CD14-positive monocyte (primary cell): ENCODE data around the gene DPCD. TPM values are rescaled to one million over a fixed set of nuclear protein-coding genes. Genes with fewer than 3 reads are reported as not detected.
A peak's percentile ranks its signal among the peaks of the same experiment; 100 is the strongest.

Source experiments
- DNase-seq, 3 donors: peaks; one replicate each; pipeline ENCODE4 v3.0.0-alpha.2; 2011 to 2022
- H2AFZ ChIP-seq: 2 replicates; pipeline ENCODE4 v1.6.0; 2012; ENCODE audit warnings: mild to moderate bottlenecking, low read depth, low read length, inconsistent platforms; ENCODE audit not compliant: insufficient read depth, poor library complexity, severe bottlenecking
- H3K27ac ChIP-seq, 2 donors: 1 replicate in 1 of 2; 2 replicates in 1 of 2; pipeline ENCODE4 v1.5.1; 2012 to 2013; ENCODE audit warnings: low read length in 2 of 2, control low read depth in 1 of 2, inconsistent platforms in 1 of 2, low read depth in 1 of 2, mild to moderate bottlenecking in 1 of 2
- H3K27me3 ChIP-seq, 2 donors: one replicate each; pipeline versions ENCODE4 v1.6.0 to v1.6.1; 2011 to 2013; ENCODE audit warnings: low read length in 2 of 2; ENCODE audit not compliant: control insufficient read depth in 2 of 2, insufficient read depth in 2 of 2
- H3K36me3 ChIP-seq, 2 donors: replicated peaks in 1 of 2; 1 replicate in 1 of 2; 2 replicates in 1 of 2; pipeline versions ENCODE4 v1.5.1 to v1.6.1; 2012 to 2013; ENCODE audit warnings: low read length in 2 of 2, control low read depth in 1 of 2, inconsistent platforms in 1 of 2, mild to moderate bottlenecking in 1 of 2; ENCODE audit not compliant: insufficient read depth in 2 of 2, control insufficient read depth in 1 of 2
- H3K4me1 ChIP-seq, 2 donors: 1 replicate in 1 of 2; 2 replicates in 1 of 2; pipeline versions ENCODE4 v1.5.1 to v1.6.1; 2012 to 2013; ENCODE audit warnings: low read length in 2 of 2, control low read depth in 1 of 2, inconsistent platforms in 1 of 2, mild to moderate bottlenecking in 1 of 2, moderate library complexity in 1 of 2; ENCODE audit not compliant: insufficient read depth in 2 of 2, control insufficient read depth in 1 of 2
- H3K4me2 ChIP-seq: replicated peaks from 2 replicates; pipeline ENCODE3; 2012; ENCODE audit warnings: low read length, moderate library complexity, mild to moderate bottlenecking; ENCODE audit not compliant: poor library complexity, severe bottlenecking; ENCODE audit errors: extremely low read depth
- H3K4me3 ChIP-seq, 3 experiments: fragments of 200-600 bp in 1 of 3; sonication (generic) in 1 of 3; replicated peaks in 1 of 3; 1 replicate in 2 of 3; 2 replicates in 1 of 3; pipeline ENCODE4 v1.5.1; 2011 to 2013; ENCODE audit warnings: low read length in 3 of 3, mild to moderate bottlenecking in 3 of 3, control low read depth in 2 of 3, low read depth in 2 of 3, inconsistent platforms in 1 of 3, moderate library complexity in 1 of 3
- H3K79me2 ChIP-seq: 2 replicates; pipeline ENCODE4 v1.6.0; 2012; ENCODE audit warnings: mild to moderate bottlenecking, control low read depth, inconsistent platforms, low read length, moderate library complexity; ENCODE audit not compliant: insufficient read depth
- H3K9ac ChIP-seq: 2 replicates; pipeline ENCODE4 v1.6.0; 2017; ENCODE audit warnings: low read length, mild to moderate bottlenecking; ENCODE audit not compliant: insufficient read depth, poor library complexity, severe bottlenecking
- H3K9me3 ChIP-seq, 2 donors: replicated peaks in 1 of 2; 1 replicate in 1 of 2; 2 replicates in 1 of 2; pipeline versions ENCODE4 v1.5.1 to v1.6.1; 2012 to 2013; ENCODE audit warnings: low read length in 2 of 2, control low read depth in 1 of 2; ENCODE audit not compliant: control insufficient read depth in 1 of 2, insufficient read depth in 1 of 2
- H4K20me1 ChIP-seq: 2 replicates; pipeline ENCODE4 v1.6.0; 2012; ENCODE audit warnings: mild to moderate bottlenecking, low read length, control low read depth, moderate library complexity; ENCODE audit not compliant: insufficient read depth
- H3K27ac Mint-ChIP-seq, 7 donors: one replicate each; pipeline ENCODE4 v1.8.0; 2020; ENCODE audit warnings: mild to moderate bottlenecking in 7 of 7, mixed read lengths in 7 of 7, moderate library complexity in 6 of 7, inconsistent platforms in 2 of 7
- H3K27me3 Mint-ChIP-seq, 3 donors: one replicate each; pipeline ENCODE4 v1.8.0; 2021 to 2022; ENCODE audit warnings: low read depth in 3 of 3, mild to moderate bottlenecking in 3 of 3, mixed read lengths in 3 of 3, moderate library complexity in 3 of 3, inconsistent platforms in 1 of 3
- H3K36me3 Mint-ChIP-seq, 2 donors: one replicate each; pipeline ENCODE4 v1.8.0; 2020; ENCODE audit warnings: mixed read lengths in 2 of 2, inconsistent platforms in 1 of 2, mild to moderate bottlenecking in 1 of 2
- H3K4me1 Mint-ChIP-seq: one replicate; pipeline ENCODE4 v1.8.0; 2020; ENCODE audit warnings: mild to moderate bottlenecking, mixed read lengths
- H3K4me3 Mint-ChIP-seq, 2 donors: one replicate each; pipeline ENCODE4 v1.8.0; 2020; ENCODE audit warnings: mild to moderate bottlenecking in 2 of 2, mixed read lengths in 2 of 2, moderate library complexity in 1 of 2
- H3K9me3 Mint-ChIP-seq, 7 donors: one replicate each; pipeline ENCODE4 v1.8.0; 2020 to 2022; ENCODE audit warnings: mixed read lengths in 7 of 7, mild to moderate bottlenecking in 6 of 7, moderate library complexity in 6 of 7, inconsistent platforms in 2 of 7
- WGBS: methylation state at CpG from one replicate; pipeline ENCODE4 v1.1.5; 2013; ENCODE audit warnings: missing lambda C conversion rate; ENCODE audit not compliant: insufficient coverage; 5-methylcytosine and 5-hydroxymethylcytosine counted together
- intact Hi-C, 2 donors: fragments of 100-400 bp; cut with micrococcal nuclease; formaldehyde crosslinking; loops; one replicate each; pipeline versions ENCODE4 v1.15.0 to v1.15.1; 2023
- polyA plus RNA-seq, 3 donors: library from polyadenylated mRNA; depleted of rRNA in 1 of 3; unstranded in 2 of 3; stranded (reverse) in 1 of 3; fragments of 300-500 nt in 2 of 3; fragments of >200 nt in 1 of 3; fragmentation: Illumina TruSeq in 2 of 3; gene quantifications; 1 replicate in 2 of 3; 2 replicates in 1 of 3; pipeline ENCODE4 v1.2.3, GENCODE V29; 2012 to 2021
- TF ChIP-seq, protein P1 (sequence below): fragments of 200-600 bp; IDR thresholded peaks from one replicate; pipeline ENCODE4 v1.8.0; 2022; ENCODE audit warnings: antibody characterized with exemption, mild to moderate bottlenecking

The DPCD gene
- polyA plus RNA-seq, 3 donors: 8.6 to 17.0 (median 9.0) TPM

DNA sequence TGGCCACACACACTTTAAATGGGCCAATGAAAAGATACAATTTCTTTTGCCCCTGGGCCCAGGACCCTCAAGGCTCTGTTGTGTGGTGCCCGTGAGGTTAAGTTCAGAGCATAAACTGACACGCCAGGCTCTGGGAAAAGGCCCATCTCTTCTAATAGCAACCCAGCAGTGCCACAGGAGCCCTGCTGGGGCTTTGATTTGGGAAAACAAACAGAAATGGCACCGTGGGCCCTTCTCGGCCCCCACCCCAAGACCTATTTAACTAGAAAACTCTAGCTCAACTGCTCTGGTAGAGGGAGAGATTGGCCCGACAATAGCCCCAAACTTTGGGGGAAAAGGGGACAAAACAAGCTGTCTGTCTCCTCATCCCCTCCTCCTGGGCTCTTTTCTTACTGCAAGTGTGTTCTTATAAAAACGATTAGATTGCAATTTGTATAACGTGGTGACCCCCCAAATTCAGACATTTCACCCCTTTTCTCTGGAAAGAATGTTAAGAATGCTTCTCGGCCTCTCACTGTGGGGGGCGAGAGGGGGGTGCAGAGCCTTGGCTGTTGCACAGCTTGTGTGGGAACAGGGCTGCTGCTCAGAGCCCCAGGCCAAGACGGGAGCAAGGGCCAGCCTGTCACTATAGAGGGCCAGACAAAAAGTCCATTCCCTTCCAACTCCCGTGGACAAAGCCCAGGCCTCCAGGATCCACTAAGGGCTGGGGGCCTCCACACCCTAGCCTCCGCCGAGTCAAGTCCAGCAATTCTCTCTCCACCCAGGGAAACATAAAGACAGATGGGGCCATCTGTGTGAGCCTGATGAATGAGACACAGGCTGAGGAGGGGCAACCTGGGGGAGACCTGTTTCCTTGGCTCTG is 26.8 kb downstream of the DPCD start:
- DNase-seq: no peak
- H3K79me2 ChIP-seq: no peaks in the 10 kb centered on the region
- H3K9me3 ChIP-seq: no peaks in the 10 kb centered on the region
- H3K4me2 ChIP-seq: no peak overlapping the region
- peaks cover 26 to 74% of the 10 kb centered on the region in 2 donors for H3K36me3 ChIP-seq
- H3K4me1 Mint-ChIP-seq: peaks cover 38% of the 10 kb centered on the region
- H3K27ac Mint-ChIP-seq: peak overlapping the region in 1 of 7 donors; percentile 55
- peaks cover 44 to 63% of the 10 kb centered on the region in 2 donors for H3K36me3 Mint-ChIP-seq
- peaks cover 26 to 27% of the 10 kb centered on the region in 2 donors for H3K4me1 ChIP-seq
- peaks cover 0 to 3% (median 1%) of the 10 kb centered on the region in 3 donors for H3K27me3 Mint-ChIP-seq
- H4K20me1 ChIP-seq: peaks cover 27% of the 10 kb centered on the region
- H3K27ac ChIP-seq: no peak overlapping the region
- no peaks in the 10 kb centered on the region for H3K27me3 ChIP-seq
- no peak overlapping the region for H3K9ac ChIP-seq
- H3K4me3 Mint-ChIP-seq: no peak overlapping the region
- no peak overlapping the region for H3K4me3 ChIP-seq
- no peaks in the 10 kb centered on the region for H3K9me3 Mint-ChIP-seq
- WGBS: 96% methylated on average over 4 of the region's 13 CpGs
- no peak overlapping the region for H2AFZ ChIP-seq
- TF ChIP-seq, protein P1, sequence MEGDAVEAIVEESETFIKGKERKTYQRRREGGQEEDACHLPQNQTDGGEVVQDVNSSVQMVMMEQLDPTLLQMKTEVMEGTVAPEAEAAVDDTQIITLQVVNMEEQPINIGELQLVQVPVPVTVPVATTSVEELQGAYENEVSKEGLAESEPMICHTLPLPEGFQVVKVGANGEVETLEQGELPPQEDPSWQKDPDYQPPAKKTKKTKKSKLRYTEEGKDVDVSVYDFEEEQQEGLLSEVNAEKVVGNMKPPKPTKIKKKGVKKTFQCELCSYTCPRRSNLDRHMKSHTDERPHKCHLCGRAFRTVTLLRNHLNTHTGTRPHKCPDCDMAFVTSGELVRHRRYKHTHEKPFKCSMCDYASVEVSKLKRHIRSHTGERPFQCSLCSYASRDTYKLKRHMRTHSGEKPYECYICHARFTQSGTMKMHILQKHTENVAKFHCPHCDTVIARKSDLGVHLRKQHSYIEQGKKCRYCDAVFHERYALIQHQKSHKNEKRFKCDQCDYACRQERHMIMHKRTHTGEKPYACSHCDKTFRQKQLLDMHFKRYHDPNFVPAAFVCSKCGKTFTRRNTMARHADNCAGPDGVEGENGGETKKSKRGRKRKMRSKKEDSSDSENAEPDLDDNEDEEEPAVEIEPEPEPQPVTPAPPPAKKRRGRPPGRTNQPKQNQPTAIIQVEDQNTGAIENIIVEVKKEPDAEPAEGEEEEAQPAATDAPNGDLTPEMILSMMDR: no peak
- intact Hi-C loops: no loop called here

- Histone ChIP-seq H2AFZ (no peak overlapping the region), H3K4me3 (no peak overlapping the region), H4K20me1 (peaks cover 27% of the 10 kb centered on the region), H3K36me3 (peaks cover 26 to 74% of the 10 kb centered on the region in 2 donors), H3K4me2 (no peak overlapping the region), H3K4me1 (peaks cover 26 to 27% of the 10 kb centered on the region in 2 donors), H3K27me3 (no peaks in the 10 kb centered on the region), H3K79me2 (no peaks in the 10 kb centered on the region), H3K27ac (no peak overlapping the region), H3K9me3 (no peaks in the 10 kb centered on the region), H3K9ac (no peak overlapping the region)
- H3K4me1 Mint-ChIP-seq: peaks cover 42% of the 10 kb centered on the region
- H3K4me3 Mint-ChIP-seq: no peak overlapping the region
- intact Hi-C loops: no loop called here
- H3K27ac Mint-ChIP-seq: peak overlapping the region in 1 of 7 donors; percentile 55
- H3K9me3 Mint-ChIP-seq: no peaks in the 10 kb centered on the region
- H3K36me3 Mint-ChIP-seq: peaks cover 43 to 63% of the 10 kb centered on the region in 2 donors
- TF ChIP-seq, protein P1: no peak
- no peak for DNase-seq
- WGBS: 90% methylated on average over 5 of the region's 5 CpGs
- H3K27me3 Mint-ChIP-seq: peaks cover 0 to 3% (median 1%) of the 10 kb centered on the region in 3 donors
Observed at GRCh38 chr10:101615525-101616116, 27.5 kb downstream of the DPCD start.
